ENCODE data around the gene R3HCC1L.
"Not testable (repeated sequence)": the region's sequence is repeated elsewhere in the genome, so short reads cannot be mapped to it uniquely, and the experiment has no call there.

Gene R3HCC1L

DNA sequence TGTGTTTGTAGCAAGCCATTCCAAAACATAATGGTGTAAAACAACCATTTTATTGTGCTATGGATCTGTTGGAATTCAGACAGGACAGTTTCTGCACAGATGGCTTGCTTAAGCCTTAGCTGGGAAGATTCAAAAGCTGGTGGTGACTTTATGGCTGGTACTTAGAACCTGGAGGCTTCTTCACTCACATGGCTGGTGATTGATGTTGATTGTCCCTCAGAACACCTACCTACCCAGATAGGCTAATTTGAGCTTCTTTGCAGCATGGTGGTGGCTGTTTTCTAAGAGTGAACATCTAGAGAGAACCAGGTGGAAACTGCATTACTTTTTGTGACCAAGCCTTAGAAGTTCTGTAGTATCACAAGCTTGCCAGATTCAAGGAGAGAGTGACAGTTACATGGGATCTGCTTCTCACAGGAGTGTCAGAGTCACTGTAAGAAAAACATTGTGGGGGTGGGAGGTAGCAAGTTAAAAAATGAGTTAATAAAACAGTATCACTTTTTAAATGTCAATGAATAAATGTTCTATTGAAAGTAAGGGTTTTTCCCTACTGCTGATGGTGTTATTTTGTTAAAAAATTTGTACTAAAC, 7.1 kb downstream of the R3HCC1L start:
- TF ChIP-seq, protein P1, sequence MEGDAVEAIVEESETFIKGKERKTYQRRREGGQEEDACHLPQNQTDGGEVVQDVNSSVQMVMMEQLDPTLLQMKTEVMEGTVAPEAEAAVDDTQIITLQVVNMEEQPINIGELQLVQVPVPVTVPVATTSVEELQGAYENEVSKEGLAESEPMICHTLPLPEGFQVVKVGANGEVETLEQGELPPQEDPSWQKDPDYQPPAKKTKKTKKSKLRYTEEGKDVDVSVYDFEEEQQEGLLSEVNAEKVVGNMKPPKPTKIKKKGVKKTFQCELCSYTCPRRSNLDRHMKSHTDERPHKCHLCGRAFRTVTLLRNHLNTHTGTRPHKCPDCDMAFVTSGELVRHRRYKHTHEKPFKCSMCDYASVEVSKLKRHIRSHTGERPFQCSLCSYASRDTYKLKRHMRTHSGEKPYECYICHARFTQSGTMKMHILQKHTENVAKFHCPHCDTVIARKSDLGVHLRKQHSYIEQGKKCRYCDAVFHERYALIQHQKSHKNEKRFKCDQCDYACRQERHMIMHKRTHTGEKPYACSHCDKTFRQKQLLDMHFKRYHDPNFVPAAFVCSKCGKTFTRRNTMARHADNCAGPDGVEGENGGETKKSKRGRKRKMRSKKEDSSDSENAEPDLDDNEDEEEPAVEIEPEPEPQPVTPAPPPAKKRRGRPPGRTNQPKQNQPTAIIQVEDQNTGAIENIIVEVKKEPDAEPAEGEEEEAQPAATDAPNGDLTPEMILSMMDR (IDR thresholded peaks at IDR 0.05; ENCODE audit: low read length, missing control alignments), result no peak
- no peak for DNase-seq (ENCODE audit: low read depth)
- H3K4me3 ChIP-seq (replicated peaks; ENCODE audit: low read depth, low read length), result no peak overlapping the region

DNA sequence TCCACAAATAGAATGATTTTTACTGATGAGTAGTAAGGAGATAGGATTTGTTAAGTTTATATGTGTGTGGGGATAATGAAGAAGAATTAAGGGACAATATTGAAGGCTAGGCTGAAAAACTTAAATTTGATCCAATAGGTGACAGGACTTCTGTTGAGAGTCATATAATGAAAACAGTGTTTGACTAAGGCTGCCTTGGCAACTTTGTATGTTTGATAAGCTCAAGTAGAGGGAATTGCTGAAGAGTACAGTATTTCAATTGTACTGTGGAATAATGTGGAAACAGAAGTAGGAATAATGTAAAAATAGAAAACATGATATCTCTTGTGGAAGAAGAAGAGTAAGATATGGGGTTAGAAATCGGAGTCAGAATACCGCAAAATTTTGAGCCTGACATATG, 10.5 kb downstream of the R3HCC1L start:
- TF ChIP-seq, protein P1 (IDR thresholded peaks at IDR 0.05; ENCODE audit: low read length, missing control alignments), result no peak
- DNase-seq (ENCODE audit: low read depth), result no peak
- no peak overlapping the region for H3K4me3 ChIP-seq (replicated peaks; ENCODE audit: low read depth, low read length)

DNA sequence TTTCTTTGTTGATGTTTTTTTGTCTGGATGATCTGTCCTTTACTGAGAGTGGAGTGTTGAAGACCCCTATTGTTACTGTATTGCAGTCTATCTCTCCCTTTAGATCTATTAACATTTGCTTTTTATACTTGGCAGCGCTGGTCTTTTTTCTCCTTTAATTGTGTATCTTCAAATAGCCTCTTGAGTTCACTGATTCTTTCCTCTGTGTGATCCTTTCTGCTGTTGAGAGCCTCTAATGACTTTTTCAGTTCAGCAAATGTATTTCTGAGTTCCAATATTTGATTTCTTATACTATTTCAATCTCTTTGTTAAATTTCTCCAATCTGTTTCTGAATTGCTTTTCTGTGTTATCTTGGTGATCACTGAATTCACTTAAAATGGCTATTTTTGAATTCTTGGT, 15.4 kb downstream of the R3HCC1L start:
- TF ChIP-seq, protein P1 (IDR thresholded peaks at IDR 0.05; ENCODE audit: low read length, missing control alignments), result no peak
- DNase-seq (ENCODE audit: low read depth), result no peak
- H3K4me3 ChIP-seq (replicated peaks; ENCODE audit: low read depth, low read length), result no peak overlapping the region

DNA sequence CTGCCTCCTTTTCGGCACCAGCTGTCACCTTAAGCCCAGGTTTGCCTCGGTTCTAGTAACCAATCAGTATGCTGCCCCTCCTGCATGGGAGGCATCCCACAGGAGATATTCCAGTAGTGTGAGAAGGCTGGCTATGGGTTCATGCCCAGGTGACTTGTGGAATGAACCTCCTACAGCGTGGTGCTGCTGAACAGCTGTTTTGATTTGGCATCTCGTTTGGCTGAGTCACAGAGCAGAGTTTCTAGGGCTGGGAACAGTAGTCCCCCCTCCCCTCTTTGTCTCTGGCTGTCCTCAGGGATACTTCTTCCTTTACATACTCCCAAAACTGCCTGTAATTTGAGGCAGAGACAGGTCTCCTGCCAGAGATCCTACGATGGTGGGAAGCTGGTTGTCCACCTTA, 16.1 kb downstream of the R3HCC1L start:
- DNase-seq (ENCODE audit: low read depth), result peak; percentile 35
- no peak overlapping the region for H3K4me3 ChIP-seq (replicated peaks; ENCODE audit: low read depth, low read length)
- TF ChIP-seq, protein P1 (IDR thresholded peaks at IDR 0.05; ENCODE audit: low read length, missing control alignments), result no peak

DNA sequence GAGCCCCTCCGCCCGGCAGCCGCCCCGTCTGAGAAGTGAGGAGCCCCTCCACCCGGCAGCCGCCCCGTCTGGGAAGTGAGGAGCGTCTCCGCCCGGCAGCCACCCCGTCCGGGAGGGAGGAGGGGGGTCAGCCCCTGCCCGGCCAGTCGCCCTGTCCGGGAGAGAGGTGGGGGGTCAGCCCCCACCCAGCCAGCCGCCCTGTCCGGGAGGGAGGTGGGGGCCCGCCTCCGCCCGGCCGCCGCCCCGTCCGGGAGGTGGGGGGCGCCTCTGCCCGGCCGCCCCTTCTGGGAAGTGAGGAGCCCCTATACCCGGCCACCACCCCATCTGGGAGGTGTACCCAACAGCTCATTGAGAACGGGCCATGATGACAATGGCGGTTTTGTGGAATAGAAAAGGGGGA, 18.3 kb downstream of the R3HCC1L start:
- DNase-seq (ENCODE audit: low read depth); H3K4me3 ChIP-seq (replicated peaks; ENCODE audit: low read depth, low read length): not testable (repeated sequence)

DNA sequence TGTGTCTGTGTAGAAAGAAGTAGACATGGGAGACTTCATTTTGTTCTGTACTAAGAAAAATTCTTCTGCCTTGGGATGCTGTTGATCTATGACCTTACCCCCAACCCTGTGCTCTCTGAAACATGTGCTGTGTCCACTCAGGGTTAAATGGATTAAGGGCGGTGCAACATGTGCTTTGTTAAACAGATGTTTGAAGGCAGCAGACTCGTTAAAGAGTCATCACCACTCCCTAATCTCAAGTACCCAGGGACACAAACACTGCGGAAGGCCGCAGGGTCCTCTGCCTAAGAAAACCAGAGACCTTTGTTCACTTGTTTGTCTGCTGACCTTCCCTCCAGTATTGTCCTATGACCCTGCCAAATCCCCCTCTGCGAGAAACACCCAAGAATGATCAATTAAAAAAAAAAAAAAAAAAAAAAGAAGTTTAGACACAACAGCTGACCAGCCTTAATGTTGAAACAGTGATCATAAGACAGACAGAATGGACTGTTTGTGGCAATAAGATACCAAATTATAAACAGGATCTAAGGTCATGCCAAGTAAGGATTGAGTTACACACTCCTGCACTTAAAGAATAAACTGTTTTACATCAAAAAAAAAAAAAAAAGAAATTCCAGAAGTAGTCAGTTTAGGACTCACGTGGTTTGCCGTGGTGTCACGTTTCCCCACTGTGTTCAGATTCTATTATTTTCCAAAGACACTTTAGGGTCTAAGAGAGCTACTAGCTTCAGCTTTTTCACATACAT, 18.9 kb downstream of the R3HCC1L start:
- H3K4me3 ChIP-seq (replicated peaks; ENCODE audit: low read depth, low read length); DNase-seq (ENCODE audit: low read depth): not testable (repeated sequence)

DNA sequence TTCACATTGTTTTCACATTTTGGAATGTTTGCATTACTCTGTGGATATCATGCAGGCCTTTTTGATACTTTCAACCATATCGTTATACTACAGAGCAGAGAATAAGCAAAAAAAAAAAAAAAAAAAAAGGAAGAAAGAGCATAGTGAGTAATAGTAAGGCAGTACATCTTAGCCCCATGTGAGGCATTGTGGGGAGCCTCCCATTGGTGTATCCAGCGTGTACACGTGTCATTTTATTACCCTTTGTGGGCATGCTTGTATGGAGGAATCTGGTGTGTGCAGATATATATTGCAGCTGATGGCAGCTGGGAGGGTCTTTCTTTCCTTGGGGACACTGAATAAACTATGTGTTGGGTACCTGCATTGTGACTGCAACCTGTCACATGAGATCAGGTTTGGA, 19.6 kb downstream of the R3HCC1L start:
- TF ChIP-seq, protein P1 (IDR thresholded peaks at IDR 0.05; ENCODE audit: low read length, missing control alignments), result no peak
- H3K4me3 ChIP-seq (replicated peaks; ENCODE audit: low read depth, low read length), result no peak overlapping the region
- DNase-seq (ENCODE audit: low read depth), result no peak

DNA sequence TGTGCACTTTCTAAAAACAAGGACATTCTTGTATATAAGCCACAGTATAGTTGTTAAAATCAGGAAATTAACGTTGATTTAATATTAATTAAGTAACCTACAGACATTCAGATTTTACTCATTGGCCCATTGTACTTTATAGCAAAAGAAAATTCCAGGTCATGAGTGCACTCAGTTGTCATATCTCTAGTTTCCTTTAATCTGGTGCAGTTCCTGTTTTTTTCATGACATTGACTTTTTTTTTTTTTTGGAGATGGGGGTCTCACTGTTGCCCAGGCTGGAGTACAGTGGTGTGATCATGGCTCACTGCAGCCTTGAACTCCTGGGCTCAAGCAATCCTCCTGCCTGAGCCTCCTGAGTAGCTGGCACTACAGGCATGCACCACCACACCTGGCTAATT, 24.1 kb downstream of the R3HCC1L start:
- DNase-seq (ENCODE audit: low read depth), result no peak
- TF ChIP-seq, protein P1 (IDR thresholded peaks at IDR 0.05; ENCODE audit: low read length, missing control alignments), result no peak
- H3K4me3 ChIP-seq (replicated peaks; ENCODE audit: low read depth, low read length), result no peak overlapping the region

Measured in fibroblast of pulmonary artery (primary cell).